NCI-H345 treated with DMSO at 0.1 percent for 48 hours (cell line): ENCODE data around the gene TRIM7.

ENCODE experiments used
- DNase-seq: peaks from one replicate; lab custom pipeline; 2025; ENCODE audit not compliant: unreplicated experiment; lab: John Stamatoyannopoulos, UW

TRIM7 gene

GRCh38 chr5:181204826-181205760 is at the start of gene TRIM7:
Gene TRIM7 (minus strand): TSS chr5:181205196. CDS start chr5:181205110, 86 bp downstream.
- DNase-seq = no peak

DNA sequence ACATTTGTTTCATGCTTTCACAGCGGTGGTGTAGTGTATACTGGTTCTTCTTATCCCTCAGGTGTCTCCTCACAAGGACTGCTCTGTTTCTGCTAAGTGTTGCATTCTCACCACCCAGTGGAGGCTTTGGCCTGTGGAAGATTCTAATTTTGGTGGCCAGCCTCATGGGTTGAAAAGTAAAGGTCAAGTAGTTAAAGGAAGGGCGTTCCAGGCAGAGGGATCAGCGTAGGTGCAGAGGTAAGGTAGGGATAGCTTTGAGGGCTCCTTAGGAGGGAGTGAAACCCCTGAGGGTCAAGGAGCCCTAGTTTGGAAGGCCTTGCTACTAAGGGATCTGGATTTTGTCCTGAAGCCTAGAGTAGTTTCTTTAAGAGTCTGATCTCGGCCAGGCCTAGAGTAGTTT is 43.3 kb upstream of the TRIM7 start:
- DNase-seq = no peak

DNA sequence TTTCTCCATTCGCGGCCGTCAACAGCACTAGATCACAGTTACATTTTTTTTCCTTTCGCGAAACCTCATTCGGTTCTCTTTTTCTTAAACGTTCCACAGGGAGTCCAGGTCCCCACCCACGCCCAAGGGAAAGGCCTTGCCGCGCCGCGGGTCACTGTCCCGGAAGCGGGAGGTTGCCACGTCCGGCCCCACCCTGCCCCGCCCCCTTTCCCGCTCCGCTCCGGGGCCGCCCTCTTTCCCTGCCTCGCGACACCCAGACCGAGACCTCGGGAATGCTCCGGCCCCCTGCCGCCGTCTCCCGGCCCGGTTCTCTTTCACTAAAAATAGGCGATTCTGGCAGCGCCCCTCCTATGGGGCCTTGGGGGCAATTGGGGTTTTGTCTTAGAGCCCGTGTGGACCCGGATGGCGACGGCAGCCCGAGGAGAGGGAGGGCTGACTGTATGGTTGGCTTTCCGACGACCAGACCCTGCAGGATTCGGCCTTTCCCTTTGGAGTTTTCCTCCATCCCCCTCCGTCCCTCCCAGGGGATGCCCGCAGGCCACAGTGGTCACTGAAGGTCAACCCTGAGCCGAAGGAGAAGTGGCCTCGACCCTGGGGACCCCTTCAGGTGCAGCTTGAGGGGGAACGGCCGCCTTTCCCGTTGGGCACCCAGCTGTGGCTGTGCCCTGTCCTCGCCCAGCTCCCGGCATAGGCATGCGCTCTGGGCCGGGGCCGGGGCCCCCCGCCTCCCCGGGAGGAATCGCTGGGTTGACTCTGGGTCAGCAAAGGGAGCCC is 41.5 kb upstream of the TRIM7 start:
- no peak for DNase-seq

GRCh38 chr5:181245427-181246275 is 40.7 kb upstream of the TRIM7 start:
- DNase-seq = no peak

GRCh38 chr5:181243564-181244343 is 38.8 kb upstream of the TRIM7 start, which contains the start of gene RACK1:
Gene RACK1 (minus strand): TSS chr5:181243906. CDS start chr5:181243800, 106 bp downstream.
- no peak for DNase-seq

- DNase-seq = no peak
These were observed 38.1 kb upstream of the TRIM7 start for GRCh38 chr5:181243018-181243563.

DNA sequence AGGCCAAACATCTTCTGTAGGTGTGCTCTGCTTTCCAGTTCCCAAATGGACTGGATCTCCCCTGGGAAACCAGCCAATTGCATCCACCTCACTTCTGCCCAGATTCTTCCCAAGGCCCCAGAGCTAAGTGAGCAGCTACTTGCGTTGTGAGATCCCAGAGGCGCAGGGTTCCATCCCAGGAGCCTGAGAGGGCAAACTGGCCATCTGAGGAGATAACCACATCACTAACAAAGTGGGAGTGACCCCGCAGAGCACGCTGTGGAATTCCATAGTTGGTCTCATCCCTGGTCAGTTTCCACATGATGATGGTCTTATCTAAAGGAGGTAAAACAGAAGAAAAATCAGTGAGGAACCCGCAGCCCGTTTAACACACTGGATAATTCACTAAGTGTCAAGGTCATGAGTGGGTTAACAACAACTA is 37.0 kb upstream of the TRIM7 start:
- no peak for DNase-seq

DNA sequence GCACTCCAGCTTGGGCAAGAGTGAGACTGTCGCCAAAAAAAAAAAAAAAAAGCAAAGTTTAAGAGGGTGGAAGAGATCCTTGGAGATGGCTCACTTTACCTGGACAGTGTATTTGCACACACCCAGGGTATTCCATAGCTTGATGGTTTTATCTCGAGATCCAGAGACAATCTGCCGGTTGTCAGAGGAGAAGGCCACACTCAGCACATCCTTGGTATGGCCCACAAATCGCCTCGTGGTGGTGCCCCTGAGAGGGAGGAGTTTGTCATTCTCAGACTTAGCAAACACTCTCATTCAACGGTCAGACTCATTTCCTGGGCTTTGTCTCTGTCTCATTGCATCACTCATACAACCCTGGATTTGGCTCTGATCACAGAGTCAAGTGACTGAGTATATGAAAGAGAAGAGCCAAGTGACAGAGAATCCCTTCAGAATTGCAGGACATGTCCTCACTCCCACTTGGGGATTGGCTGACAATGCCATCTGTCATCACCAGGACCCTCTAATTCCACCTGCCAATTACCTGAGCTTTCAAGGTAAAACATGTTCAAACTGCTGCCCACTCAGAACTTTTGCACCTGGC is 36.5 kb upstream of the TRIM7 start:
- no peak for DNase-seq

GRCh38 chr5:181239062-181239663 is 34.2 kb upstream of the TRIM7 start:
- DNase-seq = no peak

GRCh38 chr5:181237729-181238385 is 32.9 kb upstream of the TRIM7 start:
- no peak for DNase-seq

DNA sequence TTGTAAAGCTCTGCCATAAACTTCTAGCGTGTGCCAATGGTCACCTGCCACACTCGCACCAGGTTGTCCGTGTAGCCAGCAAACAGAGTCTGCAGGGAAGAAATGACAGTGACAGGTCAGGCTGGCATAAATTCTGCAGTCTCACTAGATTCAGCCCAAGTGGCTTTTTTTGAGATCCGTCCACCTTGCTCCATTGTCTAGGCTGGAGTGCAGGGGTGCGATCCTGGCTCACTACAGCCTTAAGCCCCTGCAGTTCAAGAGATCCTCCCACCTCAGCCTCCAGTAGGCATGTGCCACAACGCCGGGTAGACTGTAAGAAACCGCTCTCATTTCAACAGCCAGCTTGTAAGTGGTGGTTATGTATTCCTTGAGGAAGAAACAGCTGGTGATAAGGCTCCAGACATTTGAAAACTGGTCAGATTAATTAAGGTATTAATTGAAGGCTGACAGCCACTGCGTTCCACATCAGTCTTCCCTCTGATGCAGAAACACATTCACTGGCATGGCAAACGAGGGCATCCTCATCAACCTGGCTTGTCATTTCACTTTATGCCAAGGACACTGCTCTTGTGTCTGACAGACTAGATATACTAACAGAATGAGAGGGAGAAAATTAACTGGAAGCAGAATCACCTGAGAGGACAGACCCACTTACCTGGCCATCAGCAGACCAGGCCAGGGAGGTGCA is 32.1 kb upstream of the TRIM7 start:
- no peak for DNase-seq

DNA sequence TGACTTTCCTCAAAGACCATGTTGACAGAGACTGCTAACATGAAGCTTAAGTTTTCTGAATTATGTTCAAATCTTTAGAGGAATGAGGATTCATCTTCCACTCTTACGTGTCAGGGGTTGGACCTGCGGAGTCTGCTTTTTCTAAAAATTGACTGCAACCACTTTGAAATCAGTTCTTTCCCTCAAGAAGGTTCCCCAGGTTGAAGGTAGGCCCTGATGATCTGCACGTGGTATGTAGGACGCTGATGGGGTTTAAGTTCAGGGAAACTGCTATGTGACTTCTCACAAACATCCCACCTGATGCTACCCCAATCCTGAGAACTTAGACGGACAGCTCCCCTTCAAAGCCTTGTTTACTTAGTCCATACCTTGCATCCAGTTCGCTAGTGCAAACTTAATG is 31.5 kb upstream of the TRIM7 start:
- no peak for DNase-seq

GRCh38 chr5:181235689-181236366 is 30.8 kb upstream of the TRIM7 start:
- DNase-seq = no peak

- no peak for DNase-seq
These were observed 30.3 kb upstream of the TRIM7 start for GRCh38 chr5:181235323-181235688.

DNA sequence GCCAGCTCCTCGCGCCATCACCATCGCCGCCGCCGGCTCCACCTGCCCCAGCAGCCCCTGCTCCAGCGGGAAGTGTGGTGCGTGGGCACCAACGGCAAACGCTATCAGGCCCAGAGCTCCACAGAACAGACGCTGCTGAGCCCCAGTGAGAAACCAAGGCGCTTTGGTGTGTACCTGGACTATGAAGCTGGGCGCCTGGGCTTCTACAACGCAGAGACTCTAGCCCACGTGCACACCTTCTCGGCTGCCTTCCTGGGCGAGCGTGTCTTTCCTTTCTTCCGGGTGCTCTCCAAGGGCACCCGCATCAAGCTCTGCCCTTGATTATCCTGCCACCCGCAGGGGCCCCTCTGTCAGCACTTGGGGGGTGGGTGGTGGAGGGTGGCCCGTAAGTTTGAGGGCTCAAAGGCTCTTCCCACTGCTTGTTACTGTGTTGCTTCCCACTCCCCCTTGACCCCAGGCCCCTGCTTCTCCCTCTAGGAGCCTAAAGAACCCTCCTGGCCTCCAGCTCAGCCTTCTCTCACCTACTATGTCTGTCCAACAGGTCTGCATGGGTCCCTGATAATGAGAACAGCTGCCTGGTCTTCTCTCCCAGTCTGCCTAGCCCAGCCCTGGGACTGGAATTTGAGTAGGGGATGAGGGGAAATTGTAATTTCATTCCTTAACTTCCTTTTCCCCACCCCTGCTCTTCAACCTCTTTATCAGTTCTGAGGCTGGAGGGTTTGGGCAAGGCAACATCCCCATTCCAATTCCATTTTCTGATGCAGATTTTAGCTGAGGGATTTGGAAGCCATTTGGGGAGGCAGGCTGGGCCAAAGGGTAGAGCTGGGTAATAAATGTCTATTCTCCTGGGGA is 29.7 kb upstream of the TRIM7 start:
- no peak for DNase-seq

- DNase-seq = no peak
These were observed 28.9 kb upstream of the TRIM7 start for GRCh38 chr5:181233801-181234454.
